ENCODE results near the gene TAPBP.

- TF ChIP-seq CTCF (IDR thresholded peaks at IDR 0.05 in 8 of 11, conservative IDR thresholded peaks at IDR 0.05 in 3 of 11) (no peak), POLR2A (IDR thresholded peaks at IDR 0.05) (no peak)
Observed at GRCh38 chr6:33251395-33252012, 62.4 kb downstream of the TAPBP start.

All from spleen (tissue), 7 donors.